Spleen (tissue), 7 donors: ENCODE measurements around the gene TMEM116.

Source experiments
- POLR2AphosphoS5 ChIP-seq, 3 donors: sonication (generic); formaldehyde crosslinking; IDR thresholded peaks; one replicate each; pipeline ENCODE4 v1.5.1; 2017; ENCODE audit warnings: antibody characterized with exemption in 3 of 3
- TF ChIP-seq, protein P1 (sequence below), 11 experiments: fragments of 200-600 bp in 7 of 11; fragments of 450-650 bp in 4 of 11; sonication (generic) in 4 of 11; IDR thresholded peaks in 8 of 11; conservative IDR thresholded peaks in 3 of 11; 1 replicate in 7 of 11; 2 replicates in 4 of 11; pipeline versions ENCODE4 v1.4.0 to v1.8.0; 2016 to 2021; ENCODE audit warnings: antibody characterized with exemption in 11 of 11, inconsistent platforms in 4 of 11, mild to moderate bottlenecking in 1 of 11
- donor health status: DM: no; HTN: no; CAD: no; lungs with moderate emphysema.
- donor health status: DM: no; HTN: no; CAD: no.
- donor health status: DM: no; HTN: no; CAD: no.

- TF ChIP-seq, protein P1, sequence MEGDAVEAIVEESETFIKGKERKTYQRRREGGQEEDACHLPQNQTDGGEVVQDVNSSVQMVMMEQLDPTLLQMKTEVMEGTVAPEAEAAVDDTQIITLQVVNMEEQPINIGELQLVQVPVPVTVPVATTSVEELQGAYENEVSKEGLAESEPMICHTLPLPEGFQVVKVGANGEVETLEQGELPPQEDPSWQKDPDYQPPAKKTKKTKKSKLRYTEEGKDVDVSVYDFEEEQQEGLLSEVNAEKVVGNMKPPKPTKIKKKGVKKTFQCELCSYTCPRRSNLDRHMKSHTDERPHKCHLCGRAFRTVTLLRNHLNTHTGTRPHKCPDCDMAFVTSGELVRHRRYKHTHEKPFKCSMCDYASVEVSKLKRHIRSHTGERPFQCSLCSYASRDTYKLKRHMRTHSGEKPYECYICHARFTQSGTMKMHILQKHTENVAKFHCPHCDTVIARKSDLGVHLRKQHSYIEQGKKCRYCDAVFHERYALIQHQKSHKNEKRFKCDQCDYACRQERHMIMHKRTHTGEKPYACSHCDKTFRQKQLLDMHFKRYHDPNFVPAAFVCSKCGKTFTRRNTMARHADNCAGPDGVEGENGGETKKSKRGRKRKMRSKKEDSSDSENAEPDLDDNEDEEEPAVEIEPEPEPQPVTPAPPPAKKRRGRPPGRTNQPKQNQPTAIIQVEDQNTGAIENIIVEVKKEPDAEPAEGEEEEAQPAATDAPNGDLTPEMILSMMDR (IDR thresholded peaks at IDR 0.05 in 8 of 11, conservative IDR thresholded peaks at IDR 0.05 in 3 of 11): no peak
- TF ChIP-seq POLR2AphosphoS5 (IDR thresholded peaks at IDR 0.05): no peak
Observed at GRCh38 chr12:111943929-111944328, 69.0 kb downstream of the TMEM116 start.
